HepG2 (cell line): Measurements from ENCODE around the gene PRM2. TPM values are rescaled to one million over a fixed set of nuclear protein-coding genes. Genes with fewer than 3 reads are reported as not detected.

Experiments
- ATAC-seq: fragments of 200-7000 bp; cut with Tn5 transposase; 3 replicates; pipeline ENCODE4 v1.9.1; 2020; ENCODE audit warnings: mild to moderate bottlenecking, moderate library complexity
- BruUV-seq: library from RNA; stranded (reverse); fragments of 400-500 nt; replicated peaks from 2 replicates; lab custom pipeline; 2021; lab: Mats Ljungman, UMichigan
- CTCF ChIA-PET: fragments of 300-600 bp; formaldehyde crosslinking; extraction: SDS; loops from one replicate; lab custom pipeline; 2021; ENCODE audit warnings: low total read pairs, inconsistent platforms, low intra/inter-chr PET ratio; lab: Yijun Ruan, JAX
- POLR2A ChIA-PET: fragments of 350-600 bp; sonication (Branson Sonifier 250); formaldehyde crosslinking; loops from one replicate; lab custom pipeline; 2020; ENCODE audit warnings: antibody characterized with exemption, inconsistent platforms; lab: Yijun Ruan, JAX
- DNase-seq: peaks from one replicate; pipeline ENCODE4 v3.0.0-alpha.2; 2015; ENCODE audit warnings: low spot score
- FAIRE-seq: peaks from 3 replicates; lab custom pipeline; 2011; peaks lifted over from hg19 to GRCh38; lab: Jason Lieb, UNC
- H2AFZ ChIP-seq: one replicate; pipeline ENCODE4 v1.6.1; 2011; ENCODE audit warnings: low read length, inconsistent platforms
- H3K27ac ChIP-seq: fragments of 300-600 bp; 3 replicates; pipeline ENCODE4 v1.8.0; 2011; ENCODE audit warnings: mixed run types, mild to moderate bottlenecking, mixed read lengths, low read length, inconsistent platforms; ENCODE audit not compliant: insufficient read depth; ENCODE audit errors: extremely low read length
- H3K27me3 ChIP-seq, 2 experiments: fragments of 200-600 bp in 1 of 2; 2 replicates in 1 of 2; 3 replicates in 1 of 2; pipeline versions ENCODE4 v1.6.0 to v1.8.0; 2011; ENCODE audit warnings: low read length in 2 of 2, mild to moderate bottlenecking in 2 of 2, moderate library complexity in 2 of 2, inconsistent platforms in 1 of 2; ENCODE audit not compliant: insufficient read depth in 2 of 2, control insufficient read depth in 1 of 2
- H3K36me3 ChIP-seq, 2 experiments: fragments of 200-600 bp in 1 of 2; replicated peaks in 1 of 2; 2 replicates in 1 of 2; 3 replicates in 1 of 2; pipeline versions ENCODE4 v1.5.1 to v1.8.0; 2011; ENCODE audit warnings: low read length in 2 of 2, inconsistent platforms in 1 of 2; ENCODE audit not compliant: insufficient read depth in 2 of 2, control insufficient read depth in 1 of 2
- H3K4me1 ChIP-seq: 2 replicates; pipeline ENCODE4 v1.5.1; 2012; ENCODE audit warnings: low read length, inconsistent platforms; ENCODE audit not compliant: insufficient read depth
- H3K4me2 ChIP-seq: 2 replicates; pipeline ENCODE4 v1.6.0; 2011; ENCODE audit warnings: low read depth, low read length, inconsistent platforms
- H3K4me3 ChIP-seq, 3 experiments: fragments of 200-600 bp in 1 of 3; sonication (generic), shearing (Covaris generic) in 1 of 3; replicated peaks in 1 of 3; 2 replicates each; pipeline ENCODE4 v1.5.1; 2011 to 2016; ENCODE audit warnings: low read length in 3 of 3, inconsistent platforms in 2 of 3, low read depth in 2 of 3, mild to moderate bottlenecking in 2 of 3, control low read depth in 1 of 3, mixed read lengths in 1 of 3; ENCODE audit not compliant: insufficient read depth in 1 of 3
- H3K79me2 ChIP-seq: one replicate; pipeline ENCODE4 v1.6.1; 2011; ENCODE audit warnings: low read length, inconsistent platforms; ENCODE audit not compliant: insufficient read depth
- H3K9ac ChIP-seq: 2 replicates; pipeline ENCODE4 v1.6.0; 2011; ENCODE audit warnings: mild to moderate bottlenecking, low read depth, low read length, inconsistent platforms; ENCODE audit not compliant: insufficient read depth
- H3K9me3 ChIP-seq: 2 replicates; pipeline ENCODE4 v1.5.1; 2012; ENCODE audit warnings: mild to moderate bottlenecking, low read length
- H4K20me1 ChIP-seq: 2 replicates; pipeline ENCODE4 v1.6.0; 2011; ENCODE audit warnings: inconsistent platforms, mild to moderate bottlenecking, low read length, moderate library complexity; ENCODE audit not compliant: insufficient read depth
- AGO2 ChIP-seq: fragments of 200-400 bp; formaldehyde crosslinking; optimal IDR thresholded peaks from 2 replicates; pipeline ENCODE3; 2017; ENCODE audit warnings: mild to moderate bottlenecking, low read depth, low read length, moderate library complexity
- ATRX ChIP-seq: sonication (generic); formaldehyde crosslinking; IDR thresholded peaks from 2 replicates; pipeline ENCODE4 v1.4.0; 2020; ENCODE audit warnings: missing genetic modification reagents, borderline replicate concordance
- FOXA3 ChIP-seq: IDR thresholded peaks from 2 replicates; pipeline ENCODE4 v1.6.1; 2016; ENCODE audit warnings: missing genetic modification reagents, missing compliant biosample characterization
- HDAC2 ChIP-seq: sonication (generic); formaldehyde crosslinking; IDR thresholded peaks from 2 replicates; pipeline ENCODE4 v1.4.0; 2020; ENCODE audit warnings: missing genetic modification reagents
- KLF12 ChIP-seq: sonication (generic); formaldehyde crosslinking; IDR thresholded peaks from 2 replicates; pipeline ENCODE4 v1.4.0; 2020; ENCODE audit warnings: missing genetic modification reagents, borderline replicate concordance
- KLF9 ChIP-seq: IDR thresholded peaks from 2 replicates; pipeline ENCODE4 v1.6.1; 2016; ENCODE audit warnings: low read depth
- MAF1 ChIP-seq: sonication (generic); formaldehyde crosslinking; IDR thresholded peaks from 2 replicates; pipeline ENCODE4 v1.5.0; 2020; ENCODE audit warnings: missing genetic modification reagents, borderline replicate concordance
- NFYB ChIP-seq: sonication (generic); formaldehyde crosslinking; IDR thresholded peaks from 2 replicates; pipeline ENCODE4 v1.4.0; 2020; ENCODE audit warnings: missing genetic modification reagents
- NFYC ChIP-seq: IDR thresholded peaks from 2 replicates; pipeline ENCODE4 v1.6.1; 2016; ENCODE audit warnings: missing genetic modification reagents, missing compliant biosample characterization
- SNAPC2 ChIP-seq: sonication (generic); formaldehyde crosslinking; IDR thresholded peaks from 2 replicates; pipeline ENCODE4 v1.8.1; 2022; ENCODE audit warnings: mild to moderate bottlenecking, missing genetic modification reagents
- YEATS2 ChIP-seq: sonication (generic); formaldehyde crosslinking; IDR thresholded peaks from 2 replicates; pipeline ENCODE4 v1.4.0; 2020; ENCODE audit warnings: missing genetic modification reagents, borderline replicate concordance
- ZKSCAN5 ChIP-seq: sonication (generic); formaldehyde crosslinking; IDR thresholded peaks from 2 replicates; pipeline ENCODE4 v1.5.1; 2020; ENCODE audit warnings: mild to moderate bottlenecking, missing genetic modification reagents
- ZNF549 ChIP-seq: sonication (generic); formaldehyde crosslinking; IDR thresholded peaks from 2 replicates; pipeline ENCODE4 v1.5.0; 2020; ENCODE audit warnings: missing genetic modification reagents
- WGBS: methylation state at CpG from one replicate; pipeline ENCODE4 v1.1.6; 2017; ENCODE audit warnings: low lambda C conversion rate; 5-methylcytosine and 5-hydroxymethylcytosine counted together
- in situ Hi-C: cut with HindIII; loops from 2 replicates; pipeline ENCODE4 v1.10.0; 2017; ENCODE audit warnings: low pct_unique_long_range_greater_than_20kb; ENCODE audit not compliant: extremely low pct_ligation_motif_present
- intact Hi-C: fragments of 100-400 bp; cut with micrococcal nuclease; formaldehyde crosslinking; loops from one replicate; pipeline ENCODE4 v1.10.0; 2022; ENCODE audit not compliant: unreplicated experiment
- polyA plus RNA-seq, 8 experiments: library from polyadenylated mRNA; depleted of rRNA in 3 of 8; stranded (reverse) in 7 of 8; unstranded in 1 of 8; fragments of >200 nt; fragmentation: Illumina TruSeq in 4 of 8; extraction: Trizol in 4 of 8; gene quantifications; 2 replicates each; pipeline versions ENCODE4 v1.2.1 to v1.2.3, GENCODE V29; 2011 to 2016; ENCODE audit warnings: low read depth in 4 of 8, missing spikeins in 1 of 8, mixed read lengths in 1 of 8; ENCODE audit not compliant: insufficient read depth in 1 of 8
- total RNA-seq, 5 experiments: library from RNA; depleted of rRNA; stranded (reverse); fragments of >200 nt; fragmentation: Illumina TruSeq; extraction: Trizol; gene quantifications; 2 replicates each; pipeline ENCODE4 v1.2.3, GENCODE V29; 2016; ENCODE audit warnings: low read depth in 1 of 5
- TF ChIP-seq, protein P1 (sequence below): IDR thresholded peaks from 2 replicates; pipeline ENCODE4 v1.6.1; 2012; ENCODE audit warnings: low read length, improper control_type of control experiment
- TF ChIP-seq, protein P2 (sequence below): sonication (generic); formaldehyde crosslinking; IDR thresholded peaks from 2 replicates; pipeline ENCODE4 v1.4.0; 2020; ENCODE audit warnings: missing genetic modification reagents, borderline replicate concordance

PRM2 gene
- total and polyA plus RNA-seq, 2 of the 13 experiments (the other 11 are each of a cell fraction or from before 2014, with no cell fraction given), result 0.54 TPM; not detected in 1

DNA sequence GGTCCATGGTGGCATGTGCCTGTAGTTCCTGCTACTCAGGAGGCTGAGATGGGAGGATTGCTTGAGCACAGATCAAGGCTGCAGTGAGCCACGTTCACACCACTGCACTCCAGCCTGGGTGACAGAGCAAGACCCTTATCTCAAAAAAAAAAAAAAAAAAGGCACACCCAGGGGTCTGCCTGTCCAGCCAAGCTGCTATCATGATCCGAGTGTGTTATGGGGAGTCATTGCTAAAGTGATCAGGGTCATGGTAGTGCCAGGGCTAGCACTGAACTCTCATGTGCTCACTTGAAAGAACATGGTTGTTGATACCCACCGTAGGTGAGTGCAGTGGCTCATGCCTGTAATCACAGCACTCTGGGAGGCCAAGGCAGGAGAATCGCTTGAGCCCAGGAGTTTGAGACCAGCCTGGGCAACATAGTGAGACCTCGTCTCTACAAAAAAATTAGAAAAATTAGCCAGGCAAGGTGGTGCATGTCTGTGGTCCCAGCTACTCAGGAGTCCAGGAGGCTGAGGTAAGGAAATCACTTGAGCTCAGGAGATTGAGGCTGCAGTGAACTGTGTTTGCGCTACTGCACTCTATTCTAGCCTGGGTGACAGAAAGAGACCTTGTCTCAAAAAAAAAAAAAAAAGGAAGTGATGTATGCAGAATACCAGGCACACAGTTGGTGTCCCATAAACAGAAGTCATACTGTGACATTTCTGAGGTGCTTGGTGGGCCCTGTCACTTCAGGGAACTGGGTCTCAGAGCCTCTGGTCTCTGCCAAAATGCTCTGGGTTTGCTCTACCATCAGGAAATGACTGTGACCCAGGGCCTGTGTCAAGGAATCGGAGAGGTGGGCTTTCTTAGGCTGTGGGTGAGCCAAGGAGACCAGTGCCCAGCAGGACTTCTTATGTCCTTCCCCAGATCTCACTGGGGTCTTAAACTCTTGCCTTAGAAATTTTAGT is 2.7 kb upstream of the PRM2 start:
- peak; percentile 69 for ATAC-seq
- Histone ChIP-seq H4K20me1 (no peaks in the 10 kb centered on the region), H3K4me2 (peak overlapping the region; percentile 86), H3K36me3 (no peaks in the 10 kb centered on the region), H3K4me3 (peak overlapping the region in 1 of 3 experiments; percentile 56; a peak in 3 of 6 replicates), H3K27me3 (no peaks in the 10 kb centered on the region), H3K79me2 (no peaks in the 10 kb centered on the region), H3K9ac (peak overlapping the region; percentile 79), H3K9me3 (no peaks in the 10 kb centered on the region), H3K27ac (peak overlapping the region; percentile 97), H3K4me1 (peaks cover 98% of the 10 kb centered on the region), H2AFZ (no peak overlapping the region)
- ChIA-PET POLR2A (interaction anchor here (0.6 to 14.0 kb wide), 18 partner anchors 9 to 933 kb away, joined by 3 to 351 read pairs (median 6); partner anchors contain the start of genes DEXI, SOCS1 and TNP2), CTCF (interaction anchor here (0.8 kb wide), 1 partner anchor 34 kb away, joined by 4 read pairs; no protein-coding TSS in a partner anchor)
- BruUV-seq, result TSS peak; percentile 98
- intact Hi-C loops, result loop anchor here (1.0 to 2.0 kb wide), 3 partner anchors 22 to 84 kb away; partner anchors contain the start of gene SOCS1
- DNase-seq, result peak; percentile 72
- 44% methylated on average over 7 of the region's 7 CpGs for WGBS
- in situ Hi-C loops, result no loop called here
- FAIRE-seq, result no peak
- peak; percentile 25; the same call in 1 of the 2 replicates for TF ChIP-seq NFYC
- TF ChIP-seq NFYB (CRISPR knock-in tag), result no peak
- TF ChIP-seq YEATS2 (CRISPR knock-in tag), result 0 out of 2 replicates have a peak, but pooled peaks have one; percentile 48
- no peak for TF ChIP-seq KLF9 (CRISPR knock-in tag)
- TF ChIP-seq, protein P1, sequence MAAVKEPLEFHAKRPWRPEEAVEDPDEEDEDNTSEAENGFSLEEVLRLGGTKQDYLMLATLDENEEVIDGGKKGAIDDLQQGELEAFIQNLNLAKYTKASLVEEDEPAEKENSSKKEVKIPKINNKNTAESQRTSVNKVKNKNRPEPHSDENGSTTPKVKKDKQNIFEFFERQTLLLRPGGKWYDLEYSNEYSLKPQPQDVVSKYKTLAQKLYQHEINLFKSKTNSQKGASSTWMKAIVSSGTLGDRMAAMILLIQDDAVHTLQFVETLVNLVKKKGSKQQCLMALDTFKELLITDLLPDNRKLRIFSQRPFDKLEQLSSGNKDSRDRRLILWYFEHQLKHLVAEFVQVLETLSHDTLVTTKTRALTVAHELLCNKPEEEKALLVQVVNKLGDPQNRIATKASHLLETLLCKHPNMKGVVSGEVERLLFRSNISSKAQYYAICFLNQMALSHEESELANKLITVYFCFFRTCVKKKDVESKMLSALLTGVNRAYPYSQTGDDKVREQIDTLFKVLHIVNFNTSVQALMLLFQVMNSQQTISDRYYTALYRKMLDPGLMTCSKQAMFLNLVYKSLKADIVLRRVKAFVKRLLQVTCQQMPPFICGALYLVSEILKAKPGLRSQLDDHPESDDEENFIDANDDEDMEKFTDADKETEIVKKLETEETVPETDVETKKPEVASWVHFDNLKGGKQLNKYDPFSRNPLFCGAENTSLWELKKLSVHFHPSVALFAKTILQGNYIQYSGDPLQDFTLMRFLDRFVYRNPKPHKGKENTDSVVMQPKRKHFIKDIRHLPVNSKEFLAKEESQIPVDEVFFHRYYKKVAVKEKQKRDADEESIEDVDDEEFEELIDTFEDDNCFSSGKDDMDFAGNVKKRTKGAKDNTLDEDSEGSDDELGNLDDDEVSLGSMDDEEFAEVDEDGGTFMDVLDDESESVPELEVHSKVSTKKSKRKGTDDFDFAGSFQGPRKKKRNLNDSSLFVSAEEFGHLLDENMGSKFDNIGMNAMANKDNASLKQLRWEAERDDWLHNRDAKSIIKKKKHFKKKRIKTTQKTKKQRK, result no peak
- TF ChIP-seq SNAPC2 (CRISPR knock-in tag), result peak; percentile 75; the same call in 1 of the 2 replicates
- TF ChIP-seq ZKSCAN5 (CRISPR knock-in tag), result no peak
- TF ChIP-seq, protein P2, sequence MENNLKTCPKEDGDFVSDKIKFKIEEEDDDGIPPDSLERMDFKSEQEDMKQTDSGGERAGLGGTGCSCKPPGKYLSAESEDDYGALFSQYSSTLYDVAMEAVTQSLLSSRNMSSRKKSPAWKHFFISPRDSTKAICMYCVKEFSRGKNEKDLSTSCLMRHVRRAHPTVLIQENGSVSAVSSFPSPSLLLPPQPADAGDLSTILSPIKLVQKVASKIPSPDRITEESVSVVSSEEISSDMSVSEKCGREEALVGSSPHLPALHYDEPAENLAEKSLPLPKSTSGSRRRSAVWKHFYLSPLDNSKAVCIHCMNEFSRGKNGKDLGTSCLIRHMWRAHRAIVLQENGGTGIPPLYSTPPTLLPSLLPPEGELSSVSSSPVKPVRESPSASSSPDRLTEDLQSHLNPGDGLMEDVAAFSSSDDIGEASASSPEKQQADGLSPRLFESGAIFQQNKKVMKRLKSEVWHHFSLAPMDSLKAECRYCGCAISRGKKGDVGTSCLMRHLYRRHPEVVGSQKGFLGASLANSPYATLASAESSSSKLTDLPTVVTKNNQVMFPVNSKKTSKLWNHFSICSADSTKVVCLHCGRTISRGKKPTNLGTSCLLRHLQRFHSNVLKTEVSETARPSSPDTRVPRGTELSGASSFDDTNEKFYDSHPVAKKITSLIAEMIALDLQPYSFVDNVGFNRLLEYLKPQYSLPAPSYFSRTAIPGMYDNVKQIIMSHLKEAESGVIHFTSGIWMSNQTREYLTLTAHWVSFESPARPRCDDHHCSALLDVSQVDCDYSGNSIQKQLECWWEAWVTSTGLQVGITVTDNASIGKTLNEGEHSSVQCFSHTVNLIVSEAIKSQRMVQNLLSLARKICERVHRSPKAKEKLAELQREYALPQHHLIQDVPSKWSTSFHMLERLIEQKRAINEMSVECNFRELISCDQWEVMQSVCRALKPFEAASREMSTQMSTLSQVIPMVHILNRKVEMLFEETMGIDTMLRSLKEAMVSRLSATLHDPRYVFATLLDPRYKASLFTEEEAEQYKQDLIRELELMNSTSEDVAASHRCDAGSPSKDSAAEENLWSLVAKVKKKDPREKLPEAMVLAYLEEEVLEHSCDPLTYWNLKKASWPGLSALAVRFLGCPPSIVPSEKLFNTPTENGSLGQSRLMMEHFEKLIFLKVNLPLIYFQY (CRISPR knock-in tag), result no peak
- TF ChIP-seq FOXA3 (CRISPR knock-in tag), result no peak
- TF ChIP-seq ZNF549 (CRISPR knock-in tag), result no peak
- TF ChIP-seq KLF12 (CRISPR knock-in tag), result 0 out of 2 replicates have a peak, but pooled peaks have one; percentile 73
- 0 out of 2 replicates have a peak, but pooled peaks have one; percentile 73 for TF ChIP-seq ATRX (CRISPR knock-in tag)
- no peak for TF ChIP-seq AGO2
- TF ChIP-seq MAF1, result 0 out of 2 replicates have a peak, but pooled peaks have one; percentile 23
- peak; percentile 11; the same call in 1 of the 2 replicates for TF ChIP-seq HDAC2 (CRISPR knock-in tag)
